ENCODE data around the gene PLCB4.

The PLCB4 gene

DNA sequence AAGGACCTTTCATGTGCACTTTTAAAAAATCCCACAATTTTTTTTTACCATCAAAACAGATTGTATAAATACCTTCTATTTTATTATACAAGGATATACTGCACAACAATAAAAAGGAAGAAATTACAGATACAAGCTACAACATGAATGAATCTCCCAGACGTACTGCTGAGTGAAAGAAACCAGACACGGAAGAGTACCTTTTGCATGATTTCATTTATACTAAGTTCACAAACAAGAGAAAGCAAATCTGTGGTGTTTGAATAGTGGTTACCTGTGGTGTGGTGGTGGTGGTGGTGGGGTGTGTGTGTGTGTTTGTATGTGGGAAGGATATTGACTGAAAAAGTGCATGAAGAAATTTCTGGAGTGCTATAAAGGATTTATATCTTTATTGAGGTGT, 6.8 kb upstream of the PLCB4 start:
- no peak for DNase-seq

DNA sequence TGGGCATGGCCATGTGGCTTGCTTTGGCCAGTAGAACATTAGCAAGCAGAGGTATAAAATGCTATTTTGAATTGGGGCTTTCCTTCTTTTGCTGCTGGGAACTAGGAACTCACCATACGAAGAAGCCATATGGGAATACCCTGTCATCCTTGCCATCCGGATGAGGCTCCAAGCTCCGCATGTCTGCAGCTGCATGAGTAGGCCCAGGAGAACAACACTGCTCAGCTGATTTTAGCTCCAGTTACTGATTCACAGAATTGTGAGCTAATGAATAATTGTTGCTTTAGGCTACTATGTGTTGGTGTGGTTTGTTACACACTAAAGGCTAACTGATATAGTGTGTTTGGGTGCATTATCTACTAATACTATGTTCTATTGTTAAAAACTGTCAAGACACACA, 2.7 kb upstream of the PLCB4 start:
- no peak for DNase-seq

DNA sequence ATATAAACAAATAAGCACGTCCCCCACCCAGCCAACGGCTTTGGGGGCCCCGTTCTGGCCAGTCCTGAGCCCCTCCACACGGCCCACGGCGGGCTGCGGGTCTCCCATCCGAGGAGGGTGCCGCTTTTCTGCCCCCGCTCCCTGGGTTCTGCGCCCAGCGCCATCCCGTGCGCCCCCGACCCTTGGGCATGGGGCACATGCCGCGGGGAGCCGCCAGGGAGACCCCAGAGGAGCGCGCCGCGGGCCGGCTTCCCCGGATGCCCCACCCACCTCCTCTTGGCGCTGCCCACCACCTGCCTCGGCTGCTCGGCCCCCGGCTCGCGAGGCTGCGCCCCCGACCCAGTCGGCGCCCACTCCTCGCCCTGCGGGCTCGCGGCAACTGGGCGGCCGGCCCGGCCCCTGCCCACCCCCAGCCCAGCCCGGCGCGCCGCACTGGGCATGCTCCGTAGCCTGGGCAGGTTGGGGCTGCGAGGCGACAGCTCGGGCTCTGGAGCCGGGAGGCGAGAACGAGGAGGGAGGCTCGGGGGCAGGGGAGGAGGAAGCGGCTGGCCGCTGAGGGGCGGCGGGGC, 570 bp upstream of the PLCB4 start:
- no peak for DNase-seq

DNA sequence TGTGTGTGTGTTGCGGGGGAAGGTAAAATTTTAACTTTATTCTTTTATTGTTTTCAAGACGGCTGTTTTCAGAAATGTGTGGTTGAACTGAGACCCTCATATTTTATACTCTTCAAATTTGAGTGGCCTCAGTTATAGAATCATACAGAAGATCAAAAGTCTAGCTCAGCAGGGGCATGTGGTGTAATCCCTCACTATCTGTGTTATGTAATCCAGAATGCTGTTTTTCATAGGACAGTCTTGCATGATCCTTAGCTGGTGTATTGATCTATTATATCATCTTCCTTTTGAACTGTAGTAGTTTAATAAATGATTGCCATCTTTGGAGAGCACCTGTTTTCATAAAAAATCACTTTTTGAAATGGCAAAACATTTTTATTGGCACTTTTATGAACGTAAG, 1.4 kb downstream of the PLCB4 start:
- no peak for DNase-seq

DNA sequence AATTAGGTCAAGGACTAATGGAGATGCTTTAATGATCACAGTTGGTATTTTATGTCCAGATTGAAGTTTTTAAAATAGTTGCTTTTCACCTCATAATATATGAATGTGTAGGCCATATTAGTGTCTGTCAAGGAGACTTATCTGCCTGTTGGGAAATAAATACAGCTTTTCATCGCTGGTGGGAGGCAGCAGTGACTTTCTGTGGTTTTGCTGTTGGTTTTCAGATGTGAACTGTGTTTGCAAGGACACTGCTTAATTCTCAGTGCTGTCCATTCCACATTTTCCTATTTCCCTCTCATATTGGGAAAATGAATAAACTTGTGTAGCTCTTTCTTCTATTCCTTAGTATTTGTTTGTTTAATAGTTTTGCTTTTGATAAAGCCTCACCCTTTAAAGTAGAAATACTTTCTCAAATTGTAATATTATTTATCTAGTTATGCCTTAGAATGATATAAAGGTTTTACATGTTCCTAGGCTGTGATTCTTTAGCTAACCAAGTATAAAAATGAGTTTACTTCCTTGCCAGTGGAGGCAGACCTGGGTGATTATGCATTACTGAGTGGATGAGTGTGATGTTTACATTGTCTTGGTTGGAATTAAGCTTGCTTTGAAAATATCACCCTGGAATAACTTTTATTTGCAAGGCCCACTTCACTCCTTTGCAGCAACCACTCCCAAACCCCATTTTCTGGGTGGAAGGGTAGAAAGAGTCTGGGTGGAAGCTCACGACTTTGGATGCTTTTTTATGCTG, 3.3 kb downstream of the PLCB4 start:
- DNase-seq, result no peak

DNA sequence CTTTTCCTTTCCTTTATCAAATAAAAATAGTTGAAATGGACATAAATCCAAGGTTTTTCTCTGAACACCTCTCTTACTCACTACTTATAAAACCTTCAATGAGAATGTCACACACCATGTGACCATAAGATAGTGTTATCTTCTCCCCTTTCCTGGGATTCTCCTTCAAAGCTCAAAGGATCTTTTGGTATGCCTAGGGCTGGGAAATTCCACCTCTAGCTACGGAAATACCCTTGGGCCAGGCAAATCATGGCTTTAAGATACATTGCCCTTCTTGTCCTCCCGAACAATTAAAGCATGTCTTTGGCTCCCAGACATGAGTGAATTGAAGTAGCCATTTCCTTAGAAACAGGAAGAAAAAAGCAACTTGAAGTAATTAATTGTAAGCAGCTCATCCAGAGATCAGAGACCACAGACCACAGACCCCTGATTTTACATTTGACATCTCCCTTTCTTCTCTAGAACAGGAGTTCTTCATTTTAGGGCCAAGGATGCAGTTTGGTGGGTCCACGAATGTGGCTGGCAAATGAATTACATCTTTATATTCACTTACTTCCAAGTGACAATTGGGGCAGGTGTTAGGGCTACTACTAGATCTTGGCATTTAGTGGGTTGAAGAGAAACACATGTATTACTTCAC, 4.1 kb downstream of the PLCB4 start:
- no peak for DNase-seq

DNA sequence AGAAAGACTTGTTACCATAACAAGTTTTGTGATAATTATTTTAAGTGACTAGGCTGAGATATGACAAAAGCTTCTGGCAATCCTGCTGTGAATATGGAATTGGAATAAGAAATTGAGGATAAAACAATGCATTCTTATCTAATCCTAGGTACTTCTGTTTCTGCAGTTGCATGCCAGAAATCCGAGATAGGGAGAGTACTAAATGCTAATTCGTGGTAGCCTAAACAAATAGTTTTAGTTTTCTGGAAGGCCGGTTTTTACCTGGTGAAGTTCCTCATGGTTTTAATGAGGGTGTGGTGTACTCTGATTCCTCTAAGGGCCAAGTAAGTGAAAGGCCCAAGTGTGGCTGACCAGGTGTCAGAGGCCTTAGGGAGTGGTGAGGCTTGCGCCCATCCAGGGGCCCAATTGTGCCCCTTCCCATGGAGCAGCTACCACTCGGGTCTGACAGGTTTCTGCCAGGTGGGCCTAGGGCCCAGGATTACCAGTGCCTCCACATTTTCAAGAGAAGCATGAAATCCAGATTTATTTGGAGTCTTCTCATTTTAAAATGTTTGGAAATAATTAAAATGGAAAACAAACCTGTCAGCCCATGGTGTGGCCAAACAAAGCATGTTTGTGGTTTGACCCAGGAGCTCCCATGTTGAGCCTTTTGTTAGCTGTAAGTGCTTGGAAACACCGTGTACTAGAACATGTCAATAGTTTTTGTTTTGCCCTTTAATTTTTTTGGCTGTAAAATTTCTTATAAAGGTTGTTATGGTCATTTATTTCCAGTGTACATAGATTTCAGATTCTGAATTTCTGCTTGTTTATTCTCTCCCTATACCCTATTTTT, 6.6 kb downstream of the PLCB4 start:
- no peak for DNase-seq

DNA sequence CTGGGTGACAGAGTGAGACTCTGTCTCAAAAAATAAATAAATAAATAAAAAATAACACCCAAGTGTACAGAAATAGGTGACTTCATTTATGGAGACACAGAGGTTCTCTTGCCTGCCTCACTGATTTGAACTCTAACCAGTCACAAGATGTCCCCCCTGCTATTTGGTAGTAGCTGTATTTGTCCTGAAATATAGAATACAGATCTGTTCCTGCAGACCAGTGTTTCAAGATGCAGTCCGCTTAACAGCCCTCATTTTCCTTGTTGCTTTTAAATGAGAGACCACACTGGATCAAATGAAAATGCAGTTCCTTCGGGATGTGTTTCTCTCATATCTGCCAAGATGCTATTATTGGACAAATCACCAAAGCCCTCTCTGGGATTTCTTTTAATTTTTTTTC, 7.6 kb downstream of the PLCB4 start:
- no peak for DNase-seq

DNA sequence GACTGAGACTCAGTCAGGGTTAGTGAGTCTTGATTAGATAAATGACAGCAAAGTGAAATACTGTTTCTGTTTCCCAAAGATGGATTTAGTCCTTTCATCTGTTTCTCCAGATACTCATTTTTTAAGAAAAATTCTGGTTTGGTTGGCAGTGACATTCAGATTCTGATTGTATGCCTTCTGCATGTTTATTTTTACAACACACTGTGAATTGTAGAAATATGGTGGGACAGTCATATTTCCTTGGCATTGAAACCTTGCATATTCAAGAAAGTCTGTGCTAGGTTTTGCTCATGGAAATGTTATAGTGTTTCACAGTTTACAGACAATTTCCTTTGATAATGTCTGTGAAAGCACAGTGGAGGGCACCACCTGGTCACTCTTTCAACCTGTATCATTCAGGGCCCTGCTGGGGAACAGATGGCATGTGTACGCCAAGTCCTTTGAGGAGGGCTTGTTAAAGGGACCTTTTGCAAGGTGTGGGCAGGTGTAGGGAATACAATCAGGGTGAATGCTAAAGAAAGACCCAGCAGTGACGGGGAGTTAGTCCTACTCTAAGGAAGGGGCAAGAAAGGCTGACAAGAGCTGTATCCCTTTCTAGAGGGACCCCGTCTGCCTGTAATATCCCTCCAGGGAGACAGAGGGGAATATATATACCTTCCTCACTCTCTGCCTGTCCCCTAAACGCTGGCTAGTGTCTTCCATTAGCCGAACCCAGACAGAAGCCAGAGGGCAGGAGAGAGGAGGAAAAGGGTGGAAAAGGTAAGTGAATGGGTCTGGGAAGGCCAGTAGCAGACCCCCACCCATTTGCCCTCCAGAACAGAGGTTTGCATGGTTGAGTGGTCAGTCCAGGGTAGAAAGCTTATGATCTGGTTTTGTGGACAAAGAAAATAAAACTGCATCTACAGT, 10.2 kb downstream of the PLCB4 start:
- no peak for DNase-seq

DNA sequence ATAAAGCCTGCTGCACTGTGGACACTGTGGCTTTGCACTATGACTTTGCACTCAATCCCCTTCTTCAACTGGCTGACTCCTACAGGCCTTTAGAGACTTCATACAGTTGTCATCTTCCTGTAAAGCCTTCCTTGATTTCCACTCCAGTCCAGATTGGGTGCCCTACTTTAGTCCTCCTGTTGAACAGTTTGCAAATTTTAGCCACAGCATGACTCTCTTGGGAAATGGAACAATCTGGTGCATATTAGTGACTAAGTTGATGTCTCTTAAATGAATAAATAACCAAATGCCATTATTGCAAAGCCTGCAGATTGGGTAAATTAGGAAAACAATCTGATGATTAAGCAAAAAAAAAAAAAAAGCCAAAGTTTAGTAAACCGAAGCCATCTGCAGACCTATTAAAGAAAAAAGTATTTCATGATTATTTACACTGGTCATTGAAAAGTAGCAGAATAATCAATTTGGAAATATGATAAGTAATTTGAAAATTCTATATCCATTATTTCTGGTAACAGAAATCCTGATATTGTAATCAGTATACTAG, 12.6 kb downstream of the PLCB4 start:
- DNase-seq, result no peak

DNA sequence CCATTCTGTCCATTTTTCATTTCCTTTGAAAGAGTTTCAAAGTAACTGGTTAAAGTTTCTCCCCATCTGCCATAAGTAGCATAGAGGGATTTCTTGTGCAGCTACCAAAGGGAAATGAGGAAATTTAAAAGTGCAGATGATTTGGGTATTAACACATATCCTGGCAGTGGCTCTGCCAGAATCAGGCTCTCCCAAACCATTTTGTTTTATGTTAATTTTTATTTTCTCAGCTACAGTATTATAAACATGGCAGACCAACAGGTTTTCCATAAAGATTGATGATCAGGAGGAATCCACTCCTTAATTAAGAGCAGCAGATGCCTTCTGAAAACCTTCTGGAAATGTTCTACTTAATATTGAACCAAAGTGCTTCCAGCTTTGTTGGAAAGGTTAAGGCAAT, 13.9 kb downstream of the PLCB4 start:
- no peak for DNase-seq

DNA sequence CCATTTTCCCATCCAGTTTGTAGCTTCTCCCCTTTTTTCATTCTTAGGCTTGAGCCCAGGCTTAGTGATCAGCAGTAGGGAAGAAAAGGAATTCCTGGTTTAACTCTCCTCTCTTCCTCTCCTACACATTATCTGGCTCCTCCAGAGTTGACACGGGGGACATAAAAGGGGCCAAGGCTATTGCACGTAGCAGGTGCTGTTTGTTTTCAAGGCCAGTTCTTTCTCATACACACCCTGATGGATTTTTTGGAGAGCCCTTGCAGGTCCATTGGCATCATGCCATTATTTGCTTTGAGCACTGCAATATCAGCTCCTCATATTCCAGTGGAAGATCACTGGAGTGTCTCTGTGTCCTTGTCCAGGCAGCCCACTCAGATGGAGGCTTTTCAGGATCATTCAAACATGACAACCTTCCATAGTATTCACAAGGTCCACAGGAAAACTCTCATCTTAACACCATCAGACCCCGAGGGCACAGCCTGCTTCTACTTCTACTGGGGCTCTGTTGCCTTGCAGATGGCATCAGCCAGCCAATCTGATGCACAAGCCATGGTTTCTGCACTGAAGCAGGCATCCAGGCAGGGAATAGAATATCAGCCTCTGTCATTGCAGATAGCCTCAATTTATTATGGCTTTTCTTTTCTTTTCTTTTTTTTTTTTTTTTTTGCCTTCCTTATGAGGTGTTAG, 18.8 kb downstream of the PLCB4 start:
- no peak for DNase-seq

DNA sequence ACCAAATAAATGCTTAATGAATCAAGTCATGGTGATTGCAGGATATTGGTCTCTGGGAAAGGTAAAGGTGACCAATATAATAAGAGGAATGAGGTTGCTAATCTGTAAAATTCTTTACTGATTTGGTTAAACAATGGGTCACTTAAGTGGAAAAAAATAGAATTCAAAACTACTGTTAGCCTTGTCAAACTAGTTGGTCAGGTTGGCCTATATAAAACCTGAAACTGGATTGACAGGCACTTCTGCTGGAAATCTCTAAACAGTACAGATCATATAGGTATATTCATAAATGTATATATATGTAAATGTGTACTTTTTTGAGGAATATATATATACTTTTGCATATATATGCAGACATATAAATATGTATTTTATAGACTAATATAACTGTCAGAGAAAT, 19.7 kb downstream of the PLCB4 start:
- no peak for DNase-seq

DNA sequence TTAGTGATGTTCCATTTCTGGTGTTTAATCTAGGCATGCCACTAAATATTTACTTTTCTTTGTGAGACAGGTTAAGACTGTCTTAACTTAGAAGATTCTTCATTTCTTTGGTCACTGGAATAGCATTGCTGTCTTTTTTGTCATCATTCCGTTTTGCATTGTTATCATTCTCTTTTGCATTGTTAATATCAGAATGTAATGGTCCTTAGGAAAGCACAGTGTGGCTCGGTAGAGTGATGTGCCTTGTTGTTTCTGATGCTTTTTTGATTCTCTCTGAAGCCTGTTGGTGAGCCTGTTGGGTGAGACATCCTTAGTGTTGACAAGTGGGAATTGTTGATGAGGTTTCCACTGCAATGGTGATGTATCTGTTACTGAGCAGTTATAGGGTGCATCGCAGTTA, 23.2 kb downstream of the PLCB4 start:
- no peak for DNase-seq

DNA sequence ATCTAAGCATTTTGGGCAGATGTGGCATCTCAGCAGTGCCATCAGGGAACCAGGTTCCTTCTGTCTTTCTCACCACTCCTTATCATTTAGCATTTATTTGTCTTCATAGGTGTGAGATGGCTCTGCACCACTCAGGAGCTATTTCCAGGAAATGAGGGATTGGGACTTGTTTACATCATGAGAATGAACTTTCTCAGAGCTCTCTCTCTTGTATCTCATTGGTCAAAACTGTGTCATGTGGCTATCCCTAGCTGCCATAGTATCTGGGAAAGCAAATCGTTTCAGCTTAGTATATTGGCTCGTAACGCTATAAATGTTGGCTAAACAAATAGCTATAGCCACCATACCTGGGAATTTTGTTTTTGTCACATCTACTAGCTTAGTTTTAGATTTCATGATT, 23.8 kb downstream of the PLCB4 start:
- no peak for DNase-seq

DNA sequence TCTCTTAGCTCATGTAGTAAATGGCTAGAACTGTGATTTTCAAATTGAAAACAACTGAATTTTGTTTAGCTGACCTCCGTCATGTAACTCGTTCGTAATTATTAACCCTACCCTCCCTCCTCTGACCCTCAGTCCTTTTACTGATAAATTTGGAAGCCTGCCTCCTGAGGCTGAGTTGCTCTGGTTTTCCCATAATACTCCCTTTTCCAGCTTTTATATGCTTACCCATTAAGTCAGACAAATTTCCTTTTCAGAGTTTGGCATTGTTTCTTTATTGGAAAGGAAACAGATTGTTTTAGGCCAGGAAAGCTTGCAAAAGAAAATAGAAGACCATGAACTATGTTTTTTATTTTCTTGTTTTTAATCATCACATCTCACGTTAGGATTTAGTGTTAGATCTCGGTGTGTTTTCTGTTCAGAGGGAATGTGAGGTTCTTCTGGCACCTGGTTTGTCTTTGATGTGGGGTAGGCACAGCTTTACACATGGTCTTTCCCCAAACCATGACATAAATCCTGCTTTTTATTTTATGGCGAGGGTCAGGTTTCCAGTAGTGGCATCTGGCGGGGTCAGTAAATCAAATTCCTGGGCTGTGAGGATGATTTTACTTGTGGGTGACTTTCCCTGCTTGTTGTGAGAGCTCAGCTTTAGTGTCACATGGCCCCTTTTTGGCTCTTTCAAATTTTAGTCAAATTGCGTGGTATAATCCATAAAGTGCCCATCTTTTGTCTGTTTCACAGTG, 24.5 kb downstream of the PLCB4 start:
- no peak for DNase-seq

DNA sequence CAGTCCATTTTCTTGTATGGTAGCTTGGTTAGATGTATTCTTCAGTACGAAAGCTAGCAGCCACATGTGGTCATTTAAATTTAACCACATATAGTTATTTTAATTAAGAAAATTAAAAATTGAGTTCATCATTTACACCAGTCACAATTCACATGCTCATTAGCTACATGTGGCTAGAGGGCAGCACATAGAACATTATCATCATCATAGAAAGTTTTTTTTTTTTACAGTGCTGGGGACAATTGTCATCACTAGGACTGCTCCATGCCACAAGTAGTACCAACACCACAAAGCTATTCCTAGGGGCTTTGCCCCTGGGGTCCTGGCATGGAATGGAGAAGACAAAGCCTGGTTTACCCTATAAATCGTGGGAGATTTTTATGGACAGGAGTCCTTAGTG, 30.5 kb downstream of the PLCB4 start:
- no peak for DNase-seq

DNA sequence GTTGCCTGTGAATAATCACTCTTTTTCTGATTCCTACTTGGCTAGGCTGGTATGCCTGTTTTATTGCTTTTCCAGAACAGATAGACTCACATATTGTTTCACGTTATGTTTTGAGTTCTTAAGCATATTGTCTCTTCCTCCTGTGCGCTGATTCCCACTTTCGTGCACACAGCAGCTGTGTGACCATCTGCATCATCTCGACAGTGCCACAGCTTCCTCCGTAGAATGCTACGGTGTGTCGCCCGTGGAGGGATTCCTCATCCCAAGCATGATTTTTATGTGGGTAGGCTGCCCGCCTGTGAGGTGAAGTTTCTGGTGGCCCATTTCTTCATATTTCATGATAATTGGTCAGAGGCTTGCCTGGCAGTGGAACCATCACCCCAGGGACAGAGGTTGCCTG, 31.8 kb downstream of the PLCB4 start:
- no peak for DNase-seq

DNA sequence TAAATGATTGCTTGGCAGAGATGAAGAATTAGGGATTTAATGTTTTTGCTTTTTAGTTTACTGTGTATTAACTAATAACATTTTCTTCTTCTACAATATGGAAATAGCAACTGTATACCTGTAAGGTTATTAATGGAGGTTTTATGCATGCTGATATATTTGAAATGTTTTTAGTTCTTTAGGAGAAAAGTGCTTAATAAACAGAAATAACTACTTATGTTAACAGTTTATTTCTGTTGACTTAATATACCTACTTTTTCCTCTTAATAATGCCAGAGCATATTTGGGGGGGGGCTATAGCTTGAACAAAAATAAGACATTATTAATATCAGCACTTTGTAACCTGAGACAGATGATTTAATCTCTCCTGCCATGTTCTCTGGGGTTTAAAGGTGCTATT, 33.6 kb downstream of the PLCB4 start:
- no peak for DNase-seq

DNA sequence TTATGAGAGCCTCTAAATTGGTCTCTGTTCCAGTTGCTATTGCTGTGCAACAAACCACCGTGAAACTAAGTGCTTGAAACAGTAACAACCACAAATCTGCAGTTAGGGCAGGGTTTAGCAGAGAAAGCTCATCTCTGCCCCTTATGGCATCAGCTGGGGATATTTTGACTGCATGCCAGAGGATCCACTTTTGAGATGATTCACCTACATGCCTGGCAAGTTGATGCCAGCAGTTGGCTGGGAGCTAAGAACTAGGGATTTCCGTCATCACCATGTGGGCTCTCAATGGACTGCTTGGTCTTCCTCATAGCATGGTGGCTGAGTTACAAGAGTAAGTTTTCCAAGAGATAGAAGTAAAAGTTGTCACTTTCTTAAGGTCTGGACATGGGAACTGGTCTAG, 35.1 kb downstream of the PLCB4 start:
- DNase-seq, result no peak

DNA sequence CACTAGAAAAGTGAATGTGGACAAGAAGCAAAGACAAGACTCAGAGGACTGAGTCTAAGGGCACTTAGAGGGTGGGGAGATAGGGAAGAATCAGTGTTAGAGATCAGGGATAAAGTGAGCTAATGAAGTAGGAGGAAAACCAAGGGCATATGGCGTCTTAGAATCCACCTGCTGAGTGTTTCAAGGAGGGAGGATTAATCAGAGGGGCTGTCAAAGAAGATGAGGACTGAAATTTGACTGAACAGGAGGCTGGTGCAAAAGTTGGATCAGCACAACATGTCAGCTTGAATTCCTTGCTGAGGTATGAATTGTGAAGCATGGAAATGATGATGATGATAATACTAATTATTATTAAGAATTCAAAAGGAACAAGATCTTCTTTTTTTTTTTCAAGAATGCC, 39.4 kb downstream of the PLCB4 start:
- DNase-seq, result no peak

Data from MV-4-11 (cell line).